ENCODE measurements around the gene PGGT1B.
A peak's percentile ranks its signal among the peaks of the same experiment; 100 is the strongest.

Gene PGGT1B

DNA sequence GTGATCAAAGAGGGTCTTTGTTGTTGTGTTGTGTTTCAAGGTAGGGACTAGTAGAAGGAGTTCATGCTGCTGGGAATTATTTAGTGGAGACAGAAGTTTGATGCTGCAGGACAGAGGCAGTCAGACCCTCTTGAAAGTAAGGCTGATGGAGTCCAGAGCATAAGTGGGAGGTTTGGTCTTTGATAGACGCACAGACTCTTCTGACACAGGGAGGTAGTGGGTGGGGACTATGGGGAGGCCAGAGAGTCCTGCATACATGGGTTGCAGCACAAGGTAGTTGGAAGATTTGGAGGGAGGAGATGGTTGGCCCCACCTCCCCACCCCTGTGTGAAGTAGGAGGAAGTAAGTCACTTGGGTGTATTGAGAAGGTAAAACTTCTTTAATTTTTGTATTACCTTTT is 36.1 kb upstream of the PGGT1B start:
- Histone ChIP-seq H3K4me3 (replicated peaks; ENCODE audit: low read depth, low read length) (no peak overlapping the region), H3K36me3 (ENCODE audit: control insufficient read depth, insufficient read depth, low read length) (no peaks in the 10 kb centered on the region), H3K27me3 (replicated peaks; ENCODE audit: control insufficient read depth, insufficient read depth, low read length) (no peaks in the 10 kb centered on the region)
- DNase-seq (ENCODE audit: extremely low read depth, insufficient read length): no peak
- TF ChIP-seq, protein P1, sequence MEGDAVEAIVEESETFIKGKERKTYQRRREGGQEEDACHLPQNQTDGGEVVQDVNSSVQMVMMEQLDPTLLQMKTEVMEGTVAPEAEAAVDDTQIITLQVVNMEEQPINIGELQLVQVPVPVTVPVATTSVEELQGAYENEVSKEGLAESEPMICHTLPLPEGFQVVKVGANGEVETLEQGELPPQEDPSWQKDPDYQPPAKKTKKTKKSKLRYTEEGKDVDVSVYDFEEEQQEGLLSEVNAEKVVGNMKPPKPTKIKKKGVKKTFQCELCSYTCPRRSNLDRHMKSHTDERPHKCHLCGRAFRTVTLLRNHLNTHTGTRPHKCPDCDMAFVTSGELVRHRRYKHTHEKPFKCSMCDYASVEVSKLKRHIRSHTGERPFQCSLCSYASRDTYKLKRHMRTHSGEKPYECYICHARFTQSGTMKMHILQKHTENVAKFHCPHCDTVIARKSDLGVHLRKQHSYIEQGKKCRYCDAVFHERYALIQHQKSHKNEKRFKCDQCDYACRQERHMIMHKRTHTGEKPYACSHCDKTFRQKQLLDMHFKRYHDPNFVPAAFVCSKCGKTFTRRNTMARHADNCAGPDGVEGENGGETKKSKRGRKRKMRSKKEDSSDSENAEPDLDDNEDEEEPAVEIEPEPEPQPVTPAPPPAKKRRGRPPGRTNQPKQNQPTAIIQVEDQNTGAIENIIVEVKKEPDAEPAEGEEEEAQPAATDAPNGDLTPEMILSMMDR (IDR thresholded peaks at IDR 0.05; ENCODE audit: insufficient read depth, low read length, poor library complexity, severe bottlenecking): no peak

DNA sequence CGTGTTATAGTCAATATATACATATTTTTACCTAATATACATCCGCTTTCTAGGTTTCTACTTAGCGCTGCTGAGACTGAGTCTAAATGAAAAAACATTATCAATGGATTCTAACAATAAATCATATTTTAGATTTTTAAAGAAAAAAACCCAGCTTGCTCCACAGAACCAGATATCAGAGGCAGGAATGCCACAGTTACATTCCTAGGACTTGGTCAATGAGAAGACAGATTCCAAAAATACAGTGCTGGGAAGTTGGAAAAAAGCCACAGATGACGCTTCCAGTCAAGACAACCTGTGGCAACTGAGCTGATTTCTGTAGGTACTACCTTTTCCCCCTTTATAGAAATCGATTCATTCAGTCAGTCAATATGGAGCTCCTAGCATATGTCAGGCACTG is 34.4 kb upstream of the PGGT1B start:
- Histone ChIP-seq H3K36me3 (ENCODE audit: control insufficient read depth, insufficient read depth, low read length) (no peaks in the 10 kb centered on the region), H3K4me3 (replicated peaks; ENCODE audit: low read depth, low read length) (peak overlapping the region; percentile 50), H3K27me3 (replicated peaks; ENCODE audit: control insufficient read depth, insufficient read depth, low read length) (no peaks in the 10 kb centered on the region)
- no peak for DNase-seq (ENCODE audit: extremely low read depth, insufficient read length)
- TF ChIP-seq, protein P1 (IDR thresholded peaks at IDR 0.05; ENCODE audit: insufficient read depth, low read length, poor library complexity, severe bottlenecking): no peak

DNA sequence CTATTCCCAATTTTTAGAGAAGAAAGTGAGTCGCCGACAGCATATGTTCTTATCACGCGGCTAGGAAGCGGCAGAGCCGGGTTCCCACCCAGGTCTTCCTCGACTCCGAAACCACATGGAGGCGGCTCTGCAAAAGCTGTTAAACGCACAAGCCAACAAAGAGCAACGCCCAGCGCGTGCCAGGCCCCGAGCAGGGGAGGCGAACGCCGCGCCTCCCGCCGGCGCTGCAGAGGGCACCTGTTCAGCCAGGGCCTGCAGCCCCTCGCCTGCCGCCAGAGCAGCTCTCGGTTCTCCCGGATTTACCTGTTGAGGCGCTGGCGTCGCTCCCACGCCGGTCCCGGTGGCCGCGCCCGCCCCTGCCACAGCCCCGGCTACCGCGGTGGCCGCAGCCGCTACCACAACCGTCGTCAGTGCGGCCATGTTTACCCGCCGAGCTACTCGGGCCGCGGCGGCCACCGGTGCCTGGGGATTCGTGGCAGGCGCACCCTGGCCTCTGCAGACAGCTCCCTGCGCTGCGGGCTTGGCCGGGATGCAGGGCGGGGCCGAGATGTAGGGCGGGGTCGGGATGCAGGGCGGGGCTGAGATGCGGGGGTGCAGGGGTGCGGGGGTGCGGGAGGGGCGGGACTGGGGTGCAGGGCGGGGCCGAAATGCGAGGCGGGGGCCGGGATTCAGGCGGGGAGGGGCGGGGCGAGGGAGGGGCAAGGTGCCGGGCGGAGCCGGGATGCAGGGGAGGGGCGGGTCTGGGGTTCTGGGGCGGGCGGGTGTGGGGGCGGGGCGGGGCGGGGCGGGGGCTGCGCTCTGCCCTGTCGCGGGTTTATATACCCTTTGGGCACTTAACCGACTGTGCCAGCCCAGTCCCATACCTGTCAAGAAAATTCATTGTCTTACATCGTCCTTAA is 33.7 kb upstream of the PGGT1B start, which contains the start of gene CCDC112:
Gene CCDC112, minus strand, starts transcription at position 531 of the 899 bp plus-strand sequence. Its CDS starts 111 bp downstream, at position 420.
- H3K36me3 ChIP-seq (ENCODE audit: control insufficient read depth, insufficient read depth, low read length): no peaks in the 10 kb centered on the region
- peak within 1 kb of the TSS; percentile 78 for H3K4me3 ChIP-seq (replicated peaks; ENCODE audit: low read depth, low read length)
- H3K27me3 ChIP-seq (replicated peaks; ENCODE audit: control insufficient read depth, insufficient read depth, low read length): no peaks in the 10 kb centered on the region
- DNase-seq (ENCODE audit: extremely low read depth, insufficient read length): peak; percentile 77
- TF ChIP-seq, protein P1 (IDR thresholded peaks at IDR 0.05; ENCODE audit: insufficient read depth, low read length, poor library complexity, severe bottlenecking): no peak

DNA sequence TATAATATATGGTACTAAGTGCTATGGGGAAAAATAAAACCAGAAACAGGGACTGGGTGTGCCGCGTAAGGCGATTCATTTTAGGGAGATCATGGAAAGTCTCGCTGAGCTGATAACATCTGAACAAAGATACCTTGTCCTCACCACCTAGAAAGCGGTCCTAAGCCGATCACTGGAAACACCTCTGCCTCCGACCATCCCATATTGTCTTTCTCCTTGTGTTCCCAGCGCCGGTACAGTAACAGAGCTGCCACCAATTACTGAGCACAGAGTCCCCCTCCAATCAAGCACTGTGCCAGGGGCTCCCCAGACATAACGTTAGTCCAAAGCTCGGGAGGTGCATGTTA is 33.1 kb upstream of the PGGT1B start:
- DNase-seq (ENCODE audit: extremely low read depth, insufficient read length): no peak
- H3K27me3 ChIP-seq (replicated peaks; ENCODE audit: control insufficient read depth, insufficient read depth, low read length): no peaks in the 10 kb centered on the region
- peak overlapping the region; percentile 78 for H3K4me3 ChIP-seq (replicated peaks; ENCODE audit: low read depth, low read length)
- H3K36me3 ChIP-seq (ENCODE audit: control insufficient read depth, insufficient read depth, low read length): no peaks in the 10 kb centered on the region
- TF ChIP-seq, protein P1 (IDR thresholded peaks at IDR 0.05; ENCODE audit: insufficient read depth, low read length, poor library complexity, severe bottlenecking): no peak

DNA sequence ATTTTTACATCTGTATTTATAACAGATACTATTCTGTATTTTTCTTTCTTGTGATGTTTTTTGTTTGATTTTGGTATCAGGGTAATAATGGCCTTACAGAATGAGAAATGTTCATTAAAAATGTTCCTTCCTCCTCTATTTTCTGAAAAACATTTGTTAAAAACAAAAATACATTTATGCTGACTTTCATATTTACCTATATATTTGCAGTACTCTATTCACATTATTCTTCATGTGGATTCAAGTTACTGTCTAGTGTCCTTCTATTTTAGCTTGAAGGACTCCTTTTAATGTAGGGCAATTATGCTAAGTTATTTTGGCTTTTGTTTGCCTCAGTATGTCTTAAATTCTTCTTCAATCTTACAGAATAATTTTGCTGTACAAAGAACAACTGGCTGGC is 28.7 kb upstream of the PGGT1B start:
- Histone ChIP-seq H3K4me3 (replicated peaks; ENCODE audit: low read depth, low read length) (no peak overlapping the region), H3K36me3 (ENCODE audit: control insufficient read depth, insufficient read depth, low read length) (no peaks in the 10 kb centered on the region), H3K27me3 (replicated peaks; ENCODE audit: control insufficient read depth, insufficient read depth, low read length) (no peaks in the 10 kb centered on the region)
- TF ChIP-seq, protein P1 (IDR thresholded peaks at IDR 0.05; ENCODE audit: insufficient read depth, low read length, poor library complexity, severe bottlenecking): no peak
- no peak for DNase-seq (ENCODE audit: extremely low read depth, insufficient read length)
